WTC11 (cell line): ENCODE data around the gene RETREG3. TPM values are rescaled to one million over a fixed set of nuclear protein-coding genes. Genes with fewer than 3 reads are reported as not detected.

Experiments used
- ATAC-seq: fragments of 200-7000 bp; cut with Tn5 transposase; 2 replicates; pipeline ENCODE4 v1.10.0; 2021; ENCODE audit warnings: mild to moderate bottlenecking, moderate library complexity
- CTCF ChIA-PET: fragments of 300-600 bp; sonication (Branson Sonifier 250); formaldehyde crosslinking; loops from one replicate; lab custom pipeline; 2021; ENCODE audit warnings: antibody characterized with exemption; lab: Charles Lee
- POLR2A ChIA-PET: fragments of 350-600 bp; sonication (Branson Sonifier 250); formaldehyde crosslinking; loops from one replicate; lab custom pipeline; 2021; ENCODE audit warnings: antibody characterized with exemption; lab: Charles Lee
- DNase-seq: peaks from one replicate; pipeline ENCODE4 v3.0.0; 2021; ENCODE audit warnings: low spot score
- H3K27ac Mint-ChIP-seq: 2 replicates; pipeline ENCODE4 v1.8.0; 2021; ENCODE audit warnings: mixed read lengths
- H3K27me3 Mint-ChIP-seq: 2 replicates; pipeline ENCODE4 v1.8.0; 2021; ENCODE audit warnings: low read depth, mild to moderate bottlenecking, moderate library complexity, mixed read lengths
- H3K36me3 Mint-ChIP-seq: 2 replicates; pipeline ENCODE4 v1.8.0; 2021; ENCODE audit warnings: mixed read lengths
- H3K4me1 Mint-ChIP-seq: 2 replicates; pipeline ENCODE4 v1.8.0; 2022; ENCODE audit warnings: mixed read lengths
- H3K4me3 Mint-ChIP-seq: 2 replicates; pipeline ENCODE4 v1.8.0; 2021; ENCODE audit warnings: mild to moderate bottlenecking, moderate library complexity, mixed read lengths
- H3K9me3 Mint-ChIP-seq: 2 replicates; pipeline ENCODE4 v1.8.0; 2021; ENCODE audit warnings: mixed read lengths
- CREB1 ChIP-seq: sonication (generic); formaldehyde crosslinking; IDR thresholded peaks from 2 replicates; pipeline ENCODE4 v1.8.0; 2023; ENCODE audit warnings: mild to moderate bottlenecking, missing genetic modification reagents
- CREM ChIP-seq: sonication (generic); formaldehyde crosslinking; IDR thresholded peaks from 2 replicates; pipeline ENCODE4 v1.8.1; 2022; ENCODE audit warnings: mild to moderate bottlenecking, missing genetic modification reagents, moderate library complexity
- ETV6 ChIP-seq: sonication (generic); formaldehyde crosslinking; IDR thresholded peaks from 2 replicates; pipeline ENCODE4 v1.8.1; 2022; ENCODE audit warnings: mild to moderate bottlenecking, missing genetic modification reagents
- FOXK1 ChIP-seq: sonication (generic); formaldehyde crosslinking; IDR thresholded peaks from 2 replicates; pipeline ENCODE4 v1.8.0; 2022; ENCODE audit warnings: mild to moderate bottlenecking, moderate library complexity, missing genetic modification reagents
- GTF2I ChIP-seq: fragments of 250-450 bp; sonication (Bioruptor Pico); conservative IDR thresholded peaks from 2 replicates; pipeline ENCODE4 v1.4.0; 2021; ENCODE audit warnings: mild to moderate bottlenecking
- IRF2 ChIP-seq: sonication (generic); formaldehyde crosslinking; IDR thresholded peaks from 2 replicates; pipeline ENCODE4 v1.8.0; 2022; ENCODE audit warnings: low read depth, missing genetic modification reagents, borderline replicate concordance
- MYBL2 ChIP-seq: sonication (generic); formaldehyde crosslinking; IDR thresholded peaks from 2 replicates; pipeline ENCODE4 v1.8.1; 2023; ENCODE audit warnings: mild to moderate bottlenecking, moderate library complexity, missing genetic modification reagents
- NR1H2 ChIP-seq: sonication (generic); formaldehyde crosslinking; IDR thresholded peaks from 2 replicates; pipeline ENCODE4 v1.9.0; 2021; ENCODE audit warnings: mild to moderate bottlenecking, moderate library complexity, missing genetic modification reagents
- RELA ChIP-seq: sonication (generic); formaldehyde crosslinking; IDR thresholded peaks from 2 replicates; pipeline ENCODE4 v1.8.1; 2022; ENCODE audit warnings: missing genetic modification reagents, mild to moderate bottlenecking, borderline replicate concordance
- SOX15 ChIP-seq: fragments of 250-450 bp; sonication (Bioruptor Pico); IDR thresholded peaks from 2 replicates; pipeline ENCODE4 v1.9.0; 2021; ENCODE audit warnings: mild to moderate bottlenecking
- SP1 ChIP-seq: sonication (generic); formaldehyde crosslinking; conservative IDR thresholded peaks from 2 replicates; pipeline ENCODE4 v1.8.1; 2022; ENCODE audit warnings: missing genetic modification reagents
- ZBTB21 ChIP-seq: sonication (generic); formaldehyde crosslinking; IDR thresholded peaks from 2 replicates; pipeline ENCODE4 v1.8.1; 2023; ENCODE audit warnings: mild to moderate bottlenecking, missing genetic modification reagents, borderline replicate concordance
- ZNF232 ChIP-seq: sonication (generic); formaldehyde crosslinking; IDR thresholded peaks from 2 replicates; pipeline ENCODE4 v1.8.0; 2022; ENCODE audit warnings: mild to moderate bottlenecking, missing genetic modification reagents
- ZNF416 ChIP-seq: fragments of 250-450 bp; sonication (Bioruptor Pico); IDR thresholded peaks from 2 replicates; pipeline ENCODE4 v1.9.0; 2021; ENCODE audit warnings: mild to moderate bottlenecking, inconsistent platforms
- total RNA-seq: library from RNA; stranded (reverse); gene quantifications from 3 replicates; pipeline ENCODE4 v1.2.3, GENCODE V29; 2021
- TF ChIP-seq, protein P1 (sequence below): sonication (generic); formaldehyde crosslinking; IDR thresholded peaks from 2 replicates; pipeline ENCODE4 v1.8.1; 2023; ENCODE audit warnings: mild to moderate bottlenecking, missing genetic modification reagents, borderline replicate concordance
- TF ChIP-seq, protein P2 (sequence below): sonication (generic); formaldehyde crosslinking; IDR thresholded peaks from 2 replicates; pipeline ENCODE4 v1.8.1; 2023; ENCODE audit warnings: mild to moderate bottlenecking, missing genetic modification reagents, moderate library complexity
- TF ChIP-seq, protein P3 (sequence below): sonication (generic); formaldehyde crosslinking; IDR thresholded peaks from 2 replicates; pipeline ENCODE4 v1.8.1; 2022; ENCODE audit warnings: low read depth, mild to moderate bottlenecking, moderate library complexity, missing genetic modification reagents, borderline replicate concordance
- TF ChIP-seq, protein P4 (sequence below): sonication (generic); formaldehyde crosslinking; IDR thresholded peaks from 2 replicates; pipeline ENCODE4 v1.8.0; 2022; ENCODE audit warnings: mild to moderate bottlenecking, missing genetic modification reagents
- TF ChIP-seq, protein P5 (sequence below): sonication (generic); formaldehyde crosslinking; IDR thresholded peaks from 2 replicates; pipeline ENCODE4 v1.8.1; 2023; ENCODE audit warnings: mild to moderate bottlenecking, missing genetic modification reagents, moderate library complexity
- TF ChIP-seq, protein P6 (sequence below): sonication (generic); formaldehyde crosslinking; IDR thresholded peaks from 2 replicates; pipeline ENCODE4 v1.8.0; 2022; ENCODE audit warnings: mild to moderate bottlenecking, missing genetic modification reagents

Gene RETREG3
- total RNA-seq, 1 experiment from 2014 or later: 40.4 TPM

DNA sequence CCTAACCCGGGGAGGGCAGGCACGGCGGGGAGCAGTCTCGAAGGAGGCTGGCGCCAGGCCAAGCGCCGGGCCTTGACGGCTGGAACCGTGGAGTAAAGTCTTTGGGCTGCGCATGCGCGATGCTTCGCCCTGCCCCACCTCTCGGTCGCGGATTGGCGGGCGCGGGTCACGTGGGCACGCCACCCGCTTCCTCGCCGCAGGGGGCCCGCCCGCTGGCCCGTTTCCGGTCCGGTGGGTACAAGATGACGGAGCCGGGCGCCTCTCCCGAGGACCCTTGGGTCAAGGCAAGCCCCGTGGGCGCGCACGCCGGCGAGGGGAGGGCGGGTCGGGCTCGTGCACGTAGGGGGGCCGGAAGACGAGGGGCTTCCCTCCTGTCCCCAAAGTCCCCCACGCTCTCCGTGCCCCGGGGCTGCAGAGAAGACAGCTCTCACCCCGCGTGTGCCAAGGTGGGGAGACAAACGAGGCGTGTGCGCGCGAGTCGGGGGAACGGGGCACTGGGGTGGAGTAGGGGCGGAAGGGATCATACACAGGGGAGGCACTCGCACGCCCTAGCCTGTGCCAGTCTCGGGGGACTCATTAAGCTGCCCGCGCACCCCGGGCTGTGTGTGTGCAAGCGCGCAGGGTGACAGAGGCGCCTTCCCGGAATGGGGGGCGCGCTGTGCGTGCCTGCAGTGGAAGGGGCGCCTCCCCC is 42.1 kb downstream of the RETREG3 start, which contains the start of gene MLX (continued):
- peak; percentile 56; the same call in 1 of the 2 replicates for TF ChIP-seq MYBL2
- no peak for TF ChIP-seq RELA
- TF ChIP-seq ETV6 (CRISPR knock-in tag): peak; percentile 86
- TF ChIP-seq SP1 (CRISPR knock-in tag): peak; percentile 89
- TF ChIP-seq, protein P1, sequence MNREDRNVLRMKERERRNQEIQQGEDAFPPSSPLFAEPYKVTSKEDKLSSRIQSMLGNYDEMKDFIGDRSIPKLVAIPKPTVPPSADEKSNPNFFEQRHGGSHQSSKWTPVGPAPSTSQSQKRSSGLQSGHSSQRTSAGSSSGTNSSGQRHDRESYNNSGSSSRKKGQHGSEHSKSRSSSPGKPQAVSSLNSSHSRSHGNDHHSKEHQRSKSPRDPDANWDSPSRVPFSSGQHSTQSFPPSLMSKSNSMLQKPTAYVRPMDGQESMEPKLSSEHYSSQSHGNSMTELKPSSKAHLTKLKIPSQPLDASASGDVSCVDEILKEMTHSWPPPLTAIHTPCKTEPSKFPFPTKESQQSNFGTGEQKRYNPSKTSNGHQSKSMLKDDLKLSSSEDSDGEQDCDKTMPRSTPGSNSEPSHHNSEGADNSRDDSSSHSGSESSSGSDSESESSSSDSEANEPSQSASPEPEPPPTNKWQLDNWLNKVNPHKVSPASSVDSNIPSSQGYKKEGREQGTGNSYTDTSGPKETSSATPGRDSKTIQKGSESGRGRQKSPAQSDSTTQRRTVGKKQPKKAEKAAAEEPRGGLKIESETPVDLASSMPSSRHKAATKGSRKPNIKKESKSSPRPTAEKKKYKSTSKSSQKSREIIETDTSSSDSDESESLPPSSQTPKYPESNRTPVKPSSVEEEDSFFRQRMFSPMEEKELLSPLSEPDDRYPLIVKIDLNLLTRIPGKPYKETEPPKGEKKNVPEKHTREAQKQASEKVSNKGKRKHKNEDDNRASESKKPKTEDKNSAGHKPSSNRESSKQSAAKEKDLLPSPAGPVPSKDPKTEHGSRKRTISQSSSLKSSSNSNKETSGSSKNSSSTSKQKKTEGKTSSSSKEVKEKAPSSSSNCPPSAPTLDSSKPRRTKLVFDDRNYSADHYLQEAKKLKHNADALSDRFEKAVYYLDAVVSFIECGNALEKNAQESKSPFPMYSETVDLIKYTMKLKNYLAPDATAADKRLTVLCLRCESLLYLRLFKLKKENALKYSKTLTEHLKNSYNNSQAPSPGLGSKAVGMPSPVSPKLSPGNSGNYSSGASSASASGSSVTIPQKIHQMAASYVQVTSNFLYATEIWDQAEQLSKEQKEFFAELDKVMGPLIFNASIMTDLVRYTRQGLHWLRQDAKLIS (CRISPR knock-in tag): no peak
- peak; percentile 42; the same call in 1 of the 2 replicates for TF ChIP-seq CREB1 (CRISPR knock-in tag)

DNA sequence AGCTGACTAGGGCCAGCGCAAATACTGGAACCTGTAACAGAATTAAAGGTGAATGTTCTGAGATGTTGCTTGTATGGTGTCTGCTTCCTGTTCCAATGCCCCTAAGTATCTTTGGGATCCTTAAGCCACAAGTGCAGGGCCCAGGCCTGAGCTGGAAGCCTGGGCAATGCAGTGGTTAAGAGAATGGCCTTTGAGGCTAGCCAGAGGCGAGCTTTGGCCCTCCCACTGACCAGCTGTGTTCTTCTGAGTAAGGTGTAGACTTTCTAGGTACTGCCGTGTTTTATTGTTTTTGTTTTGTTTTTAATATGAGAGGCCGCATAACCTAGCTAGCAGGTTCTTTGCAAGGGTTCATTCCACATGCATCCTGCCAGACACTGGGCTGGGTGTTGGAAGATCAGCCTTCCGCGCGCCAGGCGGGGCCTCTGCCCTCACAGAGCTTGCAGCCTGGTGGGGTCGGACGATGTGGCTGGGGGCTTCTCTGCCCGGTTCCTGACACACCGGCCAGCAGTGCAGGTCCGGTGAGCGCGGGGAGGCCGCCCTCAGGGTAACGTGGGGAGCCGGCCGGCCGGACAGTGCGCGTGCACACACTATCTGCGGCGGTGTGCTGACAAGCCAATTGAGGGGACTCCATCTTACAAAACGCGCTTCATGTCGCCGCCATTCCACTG is 42.8 kb downstream of the RETREG3 start:
- DNase-seq (no peak), ATAC-seq (no peak; the same call in 1 of the 2 replicates)
- peak overlapping the region; percentile 94 for H3K4me3 Mint-ChIP-seq
- H3K9me3 Mint-ChIP-seq: no peaks in the 10 kb centered on the region
- CTCF ChIA-PET: interaction anchor here (0.6 to 3.4 kb wide), 5 partner anchors 12 to 200 kb away, joined by 3 to 30 read pairs (median 4); partner anchors contain the start of gene PSMC3IP
- no peak for TF ChIP-seq ZNF416 (CRISPR knock-in tag)
- no peak for TF ChIP-seq ZBTB21
- no peak for TF ChIP-seq SOX15 (CRISPR knock-in tag)
- TF ChIP-seq, protein P2, sequence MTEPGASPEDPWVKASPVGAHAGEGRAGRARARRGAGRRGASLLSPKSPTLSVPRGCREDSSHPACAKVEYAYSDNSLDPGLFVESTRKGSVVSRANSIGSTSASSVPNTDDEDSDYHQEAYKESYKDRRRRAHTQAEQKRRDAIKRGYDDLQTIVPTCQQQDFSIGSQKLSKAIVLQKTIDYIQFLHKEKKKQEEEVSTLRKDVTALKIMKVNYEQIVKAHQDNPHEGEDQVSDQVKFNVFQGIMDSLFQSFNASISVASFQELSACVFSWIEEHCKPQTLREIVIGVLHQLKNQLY: no peak
- TF ChIP-seq FOXK1 (CRISPR knock-in tag): 0 out of 2 replicates have a peak, but pooled peaks have one; percentile 14
- 0 out of 2 replicates have a peak, but pooled peaks have one; percentile 27 for TF ChIP-seq CREM (CRISPR knock-in tag)
- TF ChIP-seq SP1 (CRISPR knock-in tag): no peak
- POLR2A ChIA-PET: interaction anchor here (0.6 kb wide), 1 partner anchor 83 kb away, joined by 3 read pairs; no protein-coding TSS in a partner anchor
- H3K36me3 Mint-ChIP-seq: peaks cover 25% of the 10 kb centered on the region
- peaks cover 22% of the 10 kb centered on the region for H3K4me1 Mint-ChIP-seq
- no peaks in the 10 kb centered on the region for H3K27me3 Mint-ChIP-seq
- H3K27ac Mint-ChIP-seq: peak overlapping the region; percentile 86

DNA sequence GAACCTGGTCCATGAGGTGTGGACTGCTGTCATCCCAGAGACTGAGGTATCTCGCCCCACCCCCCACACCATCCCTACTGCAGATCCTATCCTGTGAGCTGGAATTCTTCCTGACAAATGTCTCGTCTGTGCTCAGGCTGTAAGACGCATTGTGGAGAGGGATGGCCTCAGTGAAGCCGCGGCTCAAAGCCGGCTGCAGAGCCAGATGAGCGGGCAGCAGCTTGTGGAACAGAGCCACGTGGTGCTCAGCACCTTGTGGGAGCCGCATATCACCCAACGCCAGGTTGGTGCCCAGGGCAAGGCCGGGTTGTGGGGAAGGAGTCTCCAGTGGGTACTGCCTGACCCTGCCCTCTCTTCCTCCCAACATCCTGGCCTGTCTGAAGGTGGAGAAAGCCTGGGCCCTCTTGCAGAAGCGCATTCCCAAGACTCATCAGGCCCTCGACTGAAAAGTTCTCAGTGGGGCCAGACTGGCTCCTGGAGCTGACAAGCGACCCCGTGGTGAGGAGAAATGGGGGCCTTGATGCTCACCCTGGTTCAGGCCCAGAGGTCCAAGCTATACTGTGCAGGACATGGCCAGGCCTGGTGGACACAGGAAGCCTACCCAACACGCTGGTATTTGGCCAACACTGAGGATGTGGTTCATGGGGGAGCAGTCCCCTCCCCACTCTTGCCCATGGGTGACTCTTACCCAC is 43.5 kb downstream of the RETREG3 start:
- DNase-seq: no peak
- H3K27me3 Mint-ChIP-seq: no peaks in the 10 kb centered on the region
- POLR2A ChIA-PET: interaction anchor here (0.6 kb wide), 1 partner anchor 83 kb away, joined by 3 read pairs; no protein-coding TSS in a partner anchor
- H3K36me3 Mint-ChIP-seq: peaks cover 18% of the 10 kb centered on the region
- H3K4me3 Mint-ChIP-seq: peak overlapping the region; percentile 94
- no peak overlapping the region for H3K27ac Mint-ChIP-seq
- H3K4me1 Mint-ChIP-seq: peaks cover 22% of the 10 kb centered on the region
- CTCF ChIA-PET: interaction anchor here (1.1 to 3.4 kb wide), 2 partner anchors 12 to 38 kb away, joined by 3 to 30 read pairs; partner anchors contain the start of gene PSMC3IP
- H3K9me3 Mint-ChIP-seq: no peaks in the 10 kb centered on the region
- no peak for ATAC-seq
- TF ChIP-seq, protein P3, sequence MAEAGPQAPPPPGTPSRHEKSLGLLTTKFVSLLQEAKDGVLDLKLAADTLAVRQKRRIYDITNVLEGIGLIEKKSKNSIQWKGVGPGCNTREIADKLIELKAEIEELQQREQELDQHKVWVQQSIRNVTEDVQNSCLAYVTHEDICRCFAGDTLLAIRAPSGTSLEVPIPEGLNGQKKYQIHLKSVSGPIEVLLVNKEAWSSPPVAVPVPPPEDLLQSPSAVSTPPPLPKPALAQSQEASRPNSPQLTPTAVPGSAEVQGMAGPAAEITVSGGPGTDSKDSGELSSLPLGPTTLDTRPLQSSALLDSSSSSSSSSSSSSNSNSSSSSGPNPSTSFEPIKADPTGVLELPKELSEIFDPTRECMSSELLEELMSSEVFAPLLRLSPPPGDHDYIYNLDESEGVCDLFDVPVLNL (CRISPR knock-in tag): no peak
- TF ChIP-seq, protein P4, sequence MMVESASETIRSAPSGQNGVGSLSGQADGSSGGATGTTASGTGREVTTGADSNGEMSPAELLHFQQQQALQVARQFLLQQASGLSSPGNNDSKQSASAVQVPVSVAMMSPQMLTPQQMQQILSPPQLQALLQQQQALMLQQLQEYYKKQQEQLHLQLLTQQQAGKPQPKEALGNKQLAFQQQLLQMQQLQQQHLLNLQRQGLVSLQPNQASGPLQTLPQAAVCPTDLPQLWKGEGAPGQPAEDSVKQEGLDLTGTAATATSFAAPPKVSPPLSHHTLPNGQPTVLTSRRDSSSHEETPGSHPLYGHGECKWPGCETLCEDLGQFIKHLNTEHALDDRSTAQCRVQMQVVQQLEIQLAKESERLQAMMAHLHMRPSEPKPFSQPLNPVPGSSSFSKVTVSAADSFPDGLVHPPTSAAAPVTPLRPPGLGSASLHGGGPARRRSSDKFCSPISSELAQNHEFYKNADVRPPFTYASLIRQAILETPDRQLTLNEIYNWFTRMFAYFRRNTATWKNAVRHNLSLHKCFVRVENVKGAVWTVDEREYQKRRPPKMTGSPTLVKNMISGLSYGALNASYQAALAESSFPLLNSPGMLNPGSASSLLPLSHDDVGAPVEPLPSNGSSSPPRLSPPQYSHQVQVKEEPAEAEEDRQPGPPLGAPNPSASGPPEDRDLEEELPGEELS (CRISPR knock-in tag): no peak
- TF ChIP-seq GTF2I (CRISPR knock-in tag): no peak
- TF ChIP-seq, protein P5, sequence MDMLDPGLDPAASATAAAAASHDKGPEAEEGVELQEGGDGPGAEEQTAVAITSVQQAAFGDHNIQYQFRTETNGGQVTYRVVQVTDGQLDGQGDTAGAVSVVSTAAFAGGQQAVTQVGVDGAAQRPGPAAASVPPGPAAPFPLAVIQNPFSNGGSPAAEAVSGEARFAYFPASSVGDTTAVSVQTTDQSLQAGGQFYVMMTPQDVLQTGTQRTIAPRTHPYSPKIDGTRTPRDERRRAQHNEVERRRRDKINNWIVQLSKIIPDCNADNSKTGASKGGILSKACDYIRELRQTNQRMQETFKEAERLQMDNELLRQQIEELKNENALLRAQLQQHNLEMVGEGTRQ (CRISPR knock-in tag): no peak
- TF ChIP-seq, protein P6, sequence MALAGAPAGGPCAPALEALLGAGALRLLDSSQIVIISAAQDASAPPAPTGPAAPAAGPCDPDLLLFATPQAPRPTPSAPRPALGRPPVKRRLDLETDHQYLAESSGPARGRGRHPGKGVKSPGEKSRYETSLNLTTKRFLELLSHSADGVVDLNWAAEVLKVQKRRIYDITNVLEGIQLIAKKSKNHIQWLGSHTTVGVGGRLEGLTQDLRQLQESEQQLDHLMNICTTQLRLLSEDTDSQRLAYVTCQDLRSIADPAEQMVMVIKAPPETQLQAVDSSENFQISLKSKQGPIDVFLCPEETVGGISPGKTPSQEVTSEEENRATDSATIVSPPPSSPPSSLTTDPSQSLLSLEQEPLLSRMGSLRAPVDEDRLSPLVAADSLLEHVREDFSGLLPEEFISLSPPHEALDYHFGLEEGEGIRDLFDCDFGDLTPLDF (CRISPR knock-in tag): no peak
- TF ChIP-seq IRF2 (CRISPR knock-in tag): no peak
- no peak for TF ChIP-seq ZNF232
- no peak for TF ChIP-seq NR1H2 (CRISPR knock-in tag)
